ENCODE data around the gene OR6P1.

DNA sequence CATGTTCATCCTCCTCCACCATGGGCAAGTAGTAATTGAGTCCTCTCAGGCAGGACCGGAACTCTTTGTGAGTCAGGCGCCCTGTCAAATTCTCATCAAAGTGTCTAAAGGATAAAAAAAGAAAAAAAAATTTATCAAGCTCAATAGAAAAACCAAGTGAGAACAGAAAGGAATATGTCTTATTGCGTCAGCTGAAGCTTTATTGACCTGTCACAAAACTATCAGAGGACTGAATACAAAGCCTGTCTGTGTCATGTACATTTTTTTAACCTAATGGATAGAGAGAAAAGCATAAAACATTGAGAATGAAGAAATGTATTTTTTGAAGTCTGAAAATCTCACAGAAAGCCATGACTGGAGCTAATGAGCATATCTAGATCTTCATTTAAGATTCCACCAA is 43.4 kb upstream of the OR6P1 start:
- TF ChIP-seq POLR2A (IDR thresholded peaks at IDR 0.05) (no peak), POLR2AphosphoS5 (IDR thresholded peaks at IDR 0.05; ENCODE audit: insufficient read depth in 1 of 2, low read depth in 1 of 2) (no peak)
- TF ChIP-seq, protein P1, sequence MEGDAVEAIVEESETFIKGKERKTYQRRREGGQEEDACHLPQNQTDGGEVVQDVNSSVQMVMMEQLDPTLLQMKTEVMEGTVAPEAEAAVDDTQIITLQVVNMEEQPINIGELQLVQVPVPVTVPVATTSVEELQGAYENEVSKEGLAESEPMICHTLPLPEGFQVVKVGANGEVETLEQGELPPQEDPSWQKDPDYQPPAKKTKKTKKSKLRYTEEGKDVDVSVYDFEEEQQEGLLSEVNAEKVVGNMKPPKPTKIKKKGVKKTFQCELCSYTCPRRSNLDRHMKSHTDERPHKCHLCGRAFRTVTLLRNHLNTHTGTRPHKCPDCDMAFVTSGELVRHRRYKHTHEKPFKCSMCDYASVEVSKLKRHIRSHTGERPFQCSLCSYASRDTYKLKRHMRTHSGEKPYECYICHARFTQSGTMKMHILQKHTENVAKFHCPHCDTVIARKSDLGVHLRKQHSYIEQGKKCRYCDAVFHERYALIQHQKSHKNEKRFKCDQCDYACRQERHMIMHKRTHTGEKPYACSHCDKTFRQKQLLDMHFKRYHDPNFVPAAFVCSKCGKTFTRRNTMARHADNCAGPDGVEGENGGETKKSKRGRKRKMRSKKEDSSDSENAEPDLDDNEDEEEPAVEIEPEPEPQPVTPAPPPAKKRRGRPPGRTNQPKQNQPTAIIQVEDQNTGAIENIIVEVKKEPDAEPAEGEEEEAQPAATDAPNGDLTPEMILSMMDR (IDR thresholded peaks at IDR 0.05), result no peak
